Myocyte (in vitro differentiated cells): ENCODE results near the gene CHCHD4. TPM values are rescaled to one million over a fixed set of nuclear protein-coding genes. Genes with fewer than 3 reads are reported as not detected.

Experiments
- DNase-seq: peaks from one replicate; pipeline ENCODE4 v3.0.0-alpha.2; 2012; ENCODE audit warnings: low read depth
- polyA plus RNA-seq: library from polyadenylated mRNA; unstranded; fragments of >200 nt; gene quantifications from one replicate; pipeline ENCODE4 v1.2.1, GENCODE V29; 2012; ENCODE audit warnings: missing spikeins
- total RNA-seq: library from RNA; depleted of rRNA; stranded (reverse); fragments of >200 nt; gene quantifications from 2 replicates; pipeline ENCODE4 v1.2.3, GENCODE V29; 2014

The CHCHD4 gene
- total RNA-seq = 21.4 and 24.0 TPM in 2 replicates
- 13.0 TPM for polyA plus RNA-seq

- peak; percentile 99 for DNase-seq
Observed at GRCh38 chr3:14124615-14125192, at the start of gene CHCHD4, which contains the start of gene TMEM43. CHCHD4 (minus strand) TSS chr3:14124870; CDS start chr3:14124676, 194 bp downstream. TMEM43 (plus strand) TSS chr3:14125052; CDS start chr3:14125194, 142 bp downstream.

GRCh38 chr3:14172496-14172895 is 47.8 kb upstream of the CHCHD4 start:
- DNase-seq = no peak

- no peak for DNase-seq
Observed at GRCh38 chr3:14170531-14171159, 46.0 kb upstream of the CHCHD4 start.

GRCh38 chr3:14169871-14170270 is 45.2 kb upstream of the CHCHD4 start:
- no peak for DNase-seq

GRCh38 chr3:14169435-14169834 is 44.8 kb upstream of the CHCHD4 start:
- no peak for DNase-seq

- DNase-seq = no peak
Observed at GRCh38 chr3:14166877-14167603, 42.4 kb upstream of the CHCHD4 start.

GRCh38 chr3:14162178-14162577 is 37.5 kb upstream of the CHCHD4 start:
- DNase-seq = no peak

- DNase-seq = no peak
Observed at GRCh38 chr3:14161282-14161681, 36.6 kb upstream of the CHCHD4 start.

- DNase-seq = no peak
Observed at GRCh38 chr3:14159426-14159825, 34.8 kb upstream of the CHCHD4 start.

- DNase-seq = no peak
Observed at GRCh38 chr3:14158370-14158769, 33.7 kb upstream of the CHCHD4 start.

GRCh38 chr3:14157951-14158350 is 33.3 kb upstream of the CHCHD4 start:
- no peak for DNase-seq

- DNase-seq = no peak
Observed at GRCh38 chr3:14156843-14157561, 32.3 kb upstream of the CHCHD4 start.

- DNase-seq = no peak
Observed at GRCh38 chr3:14156201-14156600, 31.5 kb upstream of the CHCHD4 start.

GRCh38 chr3:14154895-14155440 is 30.3 kb upstream of the CHCHD4 start:
- DNase-seq = no peak

- no peak for DNase-seq
Observed at GRCh38 chr3:14154276-14154675, 29.6 kb upstream of the CHCHD4 start.

- no peak for DNase-seq
Observed at GRCh38 chr3:14153663-14154062, 29.0 kb upstream of the CHCHD4 start.

GRCh38 chr3:14152963-14153355 is 28.3 kb upstream of the CHCHD4 start:
- DNase-seq = no peak

- DNase-seq = no peak
Observed at GRCh38 chr3:14152233-14152962, 27.7 kb upstream of the CHCHD4 start.

- DNase-seq = no peak
Observed at GRCh38 chr3:14151471-14152083, 26.9 kb upstream of the CHCHD4 start.

GRCh38 chr3:14150491-14151230 is 26.0 kb upstream of the CHCHD4 start:
- no peak for DNase-seq
